GM03348 (cell line): ENCODE data around the gene CLDN2.

Experiments used
- DNase-seq: peaks from one replicate; pipeline ENCODE4 v3.0.0; 2012; ENCODE audit warnings: low spot score

The CLDN2 gene

DNA sequence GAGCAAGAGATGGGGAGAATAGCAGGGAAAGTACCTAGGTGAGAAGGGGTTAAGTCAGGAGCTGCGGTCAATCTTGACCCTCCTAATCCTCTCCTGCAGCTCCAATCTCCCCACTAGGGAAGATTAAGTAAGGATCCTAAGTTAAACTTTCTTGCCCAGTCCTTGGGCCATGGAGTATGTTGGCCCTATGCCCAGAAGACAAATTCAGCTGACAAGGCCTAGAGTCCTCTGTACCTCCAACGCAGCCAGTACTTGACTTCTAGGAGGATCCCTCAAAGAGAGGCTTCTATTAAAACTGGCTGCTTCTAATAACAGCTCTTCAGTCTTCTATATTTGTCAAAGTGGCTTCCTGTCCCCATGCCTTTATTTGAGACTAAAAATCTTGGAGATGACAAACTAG, 1.4 kb downstream of the CLDN2 start:
- no peak for DNase-seq

DNA sequence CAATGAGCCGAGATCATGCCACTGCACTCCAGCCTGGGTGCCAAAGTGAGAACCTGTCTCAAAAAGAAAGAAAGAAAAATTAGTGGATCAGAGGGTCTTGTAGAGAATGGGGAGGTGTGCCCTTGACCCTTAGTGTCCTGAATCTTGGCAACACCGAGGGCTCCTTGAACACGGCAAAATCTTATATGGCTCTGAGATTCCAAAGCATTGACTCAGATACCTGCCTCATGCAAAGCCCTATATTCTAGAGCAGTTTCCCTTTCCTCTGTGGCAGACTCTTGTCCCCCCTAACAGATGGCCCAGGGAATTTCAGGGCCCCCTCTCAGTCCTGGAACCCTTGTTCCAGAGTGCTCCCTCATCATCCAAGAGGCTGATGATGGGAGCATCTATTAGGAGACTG, 6.8 kb downstream of the CLDN2 start:
- DNase-seq = no peak

DNA sequence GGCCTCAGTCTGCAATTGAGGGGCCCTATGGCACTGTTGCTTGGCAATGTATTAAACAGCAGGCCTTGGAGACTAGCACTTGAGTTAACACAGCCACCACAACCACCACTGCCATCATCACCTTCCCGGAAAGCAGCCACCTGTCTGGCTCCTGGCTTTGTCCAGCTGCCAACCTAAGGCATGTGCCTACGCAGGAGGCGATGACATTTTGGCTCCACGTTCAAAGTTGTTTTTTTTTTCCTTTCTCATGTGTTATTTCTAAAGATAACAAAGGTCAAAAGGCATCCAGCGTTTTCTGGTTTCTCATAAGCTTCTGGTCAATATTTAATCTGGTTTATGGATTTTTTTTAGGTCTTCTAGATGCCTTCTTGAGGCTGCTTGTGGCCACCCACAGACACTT, 7.5 kb downstream of the CLDN2 start:
- no peak for DNase-seq

DNA sequence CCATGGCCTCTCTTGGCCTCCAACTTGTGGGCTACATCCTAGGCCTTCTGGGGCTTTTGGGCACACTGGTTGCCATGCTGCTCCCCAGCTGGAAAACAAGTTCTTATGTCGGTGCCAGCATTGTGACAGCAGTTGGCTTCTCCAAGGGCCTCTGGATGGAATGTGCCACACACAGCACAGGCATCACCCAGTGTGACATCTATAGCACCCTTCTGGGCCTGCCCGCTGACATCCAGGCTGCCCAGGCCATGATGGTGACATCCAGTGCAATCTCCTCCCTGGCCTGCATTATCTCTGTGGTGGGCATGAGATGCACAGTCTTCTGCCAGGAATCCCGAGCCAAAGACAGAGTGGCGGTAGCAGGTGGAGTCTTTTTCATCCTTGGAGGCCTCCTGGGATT, 8.0 kb downstream of the CLDN2 start:
- no peak for DNase-seq

DNA sequence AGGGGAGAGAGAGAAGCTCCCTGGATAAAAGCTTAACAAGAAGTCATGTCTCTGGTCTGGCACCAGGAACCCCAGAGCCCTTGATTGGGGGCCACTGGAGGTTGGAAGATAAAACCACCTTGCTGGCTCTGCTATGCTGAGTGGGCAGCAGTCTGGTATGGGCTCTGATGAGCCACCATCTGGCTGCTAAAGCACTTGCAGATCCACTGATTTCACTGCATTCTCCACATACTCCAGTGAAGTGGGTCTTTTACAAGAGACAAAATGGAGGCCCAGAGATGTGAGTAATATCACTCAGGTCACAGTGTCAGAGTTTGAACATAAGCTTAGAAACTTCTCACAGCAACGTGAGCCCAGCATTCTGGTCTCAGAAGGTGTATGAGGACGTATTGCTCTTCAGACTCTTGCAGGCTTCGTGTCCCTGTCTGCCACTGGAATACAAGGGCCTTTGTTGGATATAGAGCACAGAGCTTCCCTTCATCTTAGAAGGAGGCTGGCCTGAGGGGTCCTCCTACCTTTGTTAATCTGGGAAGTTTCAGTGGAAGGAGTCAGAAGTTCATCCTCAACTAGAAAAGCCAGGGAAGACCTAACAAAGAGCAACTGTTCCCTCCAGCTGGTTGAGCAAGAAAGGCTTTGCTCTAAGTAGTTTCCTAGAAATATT, 11.8 kb downstream of the CLDN2 start:
- DNase-seq = no peak

DNA sequence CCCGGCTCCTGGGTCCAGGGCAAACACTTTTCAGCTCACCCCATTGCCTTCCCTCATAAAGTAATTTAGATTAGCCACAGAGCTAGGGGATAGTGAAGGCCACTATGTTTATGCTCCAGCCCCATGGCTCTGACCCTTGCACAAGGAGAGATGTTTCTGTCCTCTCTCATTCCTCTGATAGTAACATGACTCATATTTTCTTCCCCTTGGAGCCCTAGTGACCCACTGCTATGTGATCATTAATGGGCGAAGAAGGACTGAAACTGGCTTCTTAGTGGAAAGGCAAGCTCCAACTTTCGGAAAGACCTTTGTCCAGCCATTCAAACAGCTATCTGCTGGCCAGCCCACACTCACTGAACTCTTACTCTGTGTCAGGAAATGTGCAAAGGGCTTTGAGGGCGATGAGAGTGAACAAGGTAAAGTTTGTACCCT, 12.3 kb downstream of the CLDN2 start:
- DNase-seq = peak; percentile 17

DNA sequence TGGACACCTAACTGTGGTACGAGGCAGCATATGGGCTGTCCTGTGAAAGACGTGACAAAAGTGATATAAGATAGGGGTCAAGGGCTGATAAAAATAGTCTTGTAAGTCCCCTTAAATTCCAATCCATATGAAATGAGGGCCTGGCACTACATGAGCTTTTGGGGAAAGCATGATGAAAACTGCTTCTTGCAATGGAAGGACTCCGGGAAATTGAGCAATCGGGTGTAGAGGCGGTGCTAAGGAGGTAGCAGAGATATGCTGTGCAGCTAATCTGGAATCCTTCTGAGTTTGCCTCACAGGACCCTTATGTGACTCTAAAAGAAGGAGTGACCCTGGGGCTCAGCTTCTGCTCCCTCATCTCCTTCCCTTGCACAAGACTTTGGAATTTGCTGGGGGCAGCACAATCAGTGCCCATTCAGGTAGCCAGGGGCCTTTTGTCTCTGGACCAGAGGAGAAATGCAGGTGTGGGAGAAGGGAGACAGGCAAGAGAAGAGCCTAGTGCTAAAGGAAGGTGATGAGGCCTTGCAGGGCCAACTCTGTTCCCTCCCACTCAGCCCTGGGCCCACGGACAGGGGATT, 12.8 kb downstream of the CLDN2 start:
- DNase-seq = peak; percentile 13

DNA sequence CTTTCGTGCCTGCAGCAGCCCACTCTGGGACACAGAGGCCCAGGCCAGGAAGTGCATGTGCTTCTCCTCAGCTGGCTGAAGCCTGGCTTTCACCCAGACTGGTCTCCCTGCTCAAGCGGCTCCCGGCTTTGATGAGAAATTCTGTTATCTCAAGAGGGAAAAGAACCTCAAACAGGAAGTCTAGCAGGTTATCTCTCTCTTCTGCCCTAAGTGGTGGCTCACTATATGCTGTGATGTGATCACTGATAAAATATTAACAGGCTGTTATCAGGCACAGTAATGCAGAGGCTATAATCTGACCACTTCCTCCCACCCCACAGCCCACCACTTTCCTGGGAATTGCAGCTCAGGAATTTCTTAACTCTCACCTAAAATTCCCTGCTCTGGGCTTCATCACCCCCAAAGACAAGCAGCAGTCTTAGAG, 13.3 kb downstream of the CLDN2 start:
- DNase-seq = no peak

DNA sequence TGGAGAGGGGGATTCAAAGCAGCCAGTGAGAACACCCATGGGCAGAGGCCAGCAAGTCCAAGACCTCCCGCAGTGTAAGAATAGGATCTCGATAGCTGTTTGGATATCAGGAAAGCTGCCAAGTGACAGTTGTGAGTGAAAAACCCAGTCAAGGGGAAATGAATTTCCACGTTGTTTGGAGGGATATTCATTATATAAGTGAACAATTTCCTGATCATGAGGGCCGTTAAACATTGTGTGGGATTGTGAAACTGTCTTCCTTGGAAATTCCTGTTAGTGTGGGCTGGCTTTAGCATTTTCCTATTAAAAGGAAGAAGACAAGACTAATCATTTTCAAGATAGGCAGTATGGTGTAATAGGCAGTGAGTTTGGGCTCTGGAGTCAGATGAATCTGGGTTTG, 15.0 kb downstream of the CLDN2 start:
- DNase-seq = peak; percentile 9

DNA sequence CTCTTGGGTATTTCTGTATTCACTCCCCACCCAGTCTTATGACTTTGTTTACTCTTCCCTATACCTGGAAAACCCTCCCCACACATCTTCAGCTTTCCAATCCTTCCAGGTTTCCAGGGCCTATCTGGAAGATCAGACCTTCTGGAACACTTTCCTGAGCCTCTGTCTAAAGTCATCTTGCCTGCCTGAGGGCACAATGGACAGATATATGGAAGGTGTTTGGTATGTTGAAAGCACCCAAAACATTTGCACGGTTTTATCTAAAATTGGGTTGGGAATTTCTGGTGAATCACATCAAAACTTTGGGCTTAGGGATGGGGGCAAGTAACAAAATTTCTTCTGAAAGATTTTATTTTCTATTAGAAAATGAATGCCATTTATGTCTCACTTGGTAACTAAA, 16.0 kb downstream of the CLDN2 start:
- no peak for DNase-seq

DNA sequence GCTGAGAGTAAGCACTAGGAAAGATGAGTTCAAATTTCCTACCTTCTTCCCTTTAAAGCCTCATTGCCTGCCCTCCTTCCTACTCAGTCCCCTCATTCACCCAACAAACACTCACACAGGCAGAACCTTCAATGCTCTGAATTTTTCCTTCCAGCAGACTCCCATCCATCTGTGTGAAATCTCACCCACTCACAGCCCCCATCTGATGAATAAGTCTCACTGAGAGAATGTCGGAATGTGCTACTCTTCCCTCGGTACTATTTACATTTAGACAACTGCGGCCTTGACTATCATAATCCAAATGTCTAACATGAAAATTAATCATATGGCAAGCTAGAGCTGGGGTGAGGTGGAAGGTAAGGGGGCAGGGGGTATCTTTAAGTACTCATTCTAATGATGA, 19.4 kb downstream of the CLDN2 start:
- DNase-seq = no peak

DNA sequence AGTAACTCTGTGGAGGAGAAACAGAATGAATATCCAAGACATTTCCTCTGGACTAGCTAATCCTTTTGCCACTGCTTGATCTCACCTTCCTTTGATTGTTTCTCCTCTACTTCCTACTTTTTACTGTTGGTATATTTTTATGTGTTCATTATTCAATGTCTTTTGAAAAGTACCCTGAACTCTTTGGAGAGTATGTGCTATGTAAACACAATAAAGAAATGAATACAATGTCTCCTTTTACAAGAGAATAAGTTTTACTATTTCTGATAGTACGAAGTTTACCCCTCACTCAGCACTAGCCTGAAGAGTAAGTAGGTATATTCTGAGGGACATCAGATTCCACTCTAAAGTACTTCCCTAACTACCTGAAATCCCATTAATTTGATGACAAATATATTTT, 19.9 kb downstream of the CLDN2 start:
- no peak for DNase-seq

DNA sequence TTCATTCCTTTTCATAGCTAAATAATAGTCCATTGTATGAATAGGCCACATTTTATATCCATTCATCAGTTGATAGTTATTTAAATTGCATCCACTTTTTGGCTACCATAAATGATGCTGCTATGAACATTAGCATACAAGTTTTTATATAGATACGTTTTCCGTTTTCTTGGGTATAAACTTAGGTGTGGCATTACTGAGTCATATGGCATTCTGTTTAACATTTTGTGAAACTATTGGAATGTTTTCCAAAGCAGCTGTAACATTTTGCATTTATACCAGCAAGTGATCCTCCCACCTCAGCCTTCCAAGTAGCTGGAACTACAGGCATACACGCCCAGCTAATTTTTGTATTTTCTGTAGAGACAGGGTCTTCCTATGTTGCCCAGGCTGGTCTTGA, 26.3 kb downstream of the CLDN2 start:
- DNase-seq = no peak

DNA sequence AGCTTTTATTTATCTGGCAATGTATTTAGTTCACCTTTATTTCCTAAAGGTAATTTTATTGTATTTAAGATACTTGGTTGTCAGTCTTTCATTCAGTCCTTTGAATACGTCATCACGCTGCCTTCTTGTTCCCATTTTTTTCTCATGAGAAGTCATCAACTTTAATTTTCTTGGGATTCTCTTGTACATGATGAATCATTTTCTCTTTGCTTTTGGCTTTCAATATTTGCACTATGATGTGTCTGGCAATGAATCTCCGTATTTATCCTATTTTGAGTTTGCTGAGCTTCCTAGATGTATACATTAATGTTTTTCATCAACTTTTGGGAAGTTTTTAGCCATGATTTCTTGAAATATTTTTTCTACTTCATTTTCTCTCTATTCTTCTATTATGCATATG, 28.4 kb downstream of the CLDN2 start:
- DNase-seq = no peak

DNA sequence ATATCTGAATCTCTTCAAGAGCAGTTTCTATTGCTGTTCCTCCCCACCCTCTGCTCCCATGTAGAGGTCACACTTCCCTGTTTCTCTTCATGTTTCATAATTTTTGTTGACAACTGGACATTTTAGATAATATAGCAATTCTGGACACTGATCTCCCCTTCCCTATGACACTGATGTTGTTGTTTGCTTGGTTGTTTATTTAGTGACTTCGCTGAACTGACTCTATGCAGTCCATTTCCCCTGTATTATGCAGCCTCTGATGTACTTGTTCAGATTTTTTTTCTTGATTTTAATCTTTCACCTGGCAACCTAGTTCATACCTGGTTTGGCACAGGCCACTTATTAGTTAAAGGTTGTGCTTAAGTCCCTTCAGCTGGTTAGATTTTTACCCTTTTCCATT, 29.2 kb downstream of the CLDN2 start:
- no peak for DNase-seq

DNA sequence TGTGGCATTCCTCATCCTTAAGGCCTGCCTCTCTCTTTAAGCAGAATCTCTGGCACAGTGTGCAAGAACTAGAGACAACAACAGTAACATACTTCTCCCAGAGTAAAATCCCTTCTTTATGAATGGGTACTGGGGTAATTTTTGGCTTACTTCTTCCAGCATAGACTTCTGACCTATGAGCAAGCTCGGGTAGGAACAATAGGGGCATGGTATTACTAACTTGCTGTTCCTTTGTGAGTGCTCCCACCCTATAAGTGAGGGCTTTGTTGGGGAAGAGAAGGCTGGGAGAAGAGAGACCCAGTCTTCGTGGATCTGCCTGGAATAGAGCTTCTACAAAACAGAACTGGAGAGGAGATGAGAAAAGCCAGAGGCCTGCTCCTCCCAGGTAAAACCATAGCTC, 30.2 kb downstream of the CLDN2 start:
- no peak for DNase-seq

DNA sequence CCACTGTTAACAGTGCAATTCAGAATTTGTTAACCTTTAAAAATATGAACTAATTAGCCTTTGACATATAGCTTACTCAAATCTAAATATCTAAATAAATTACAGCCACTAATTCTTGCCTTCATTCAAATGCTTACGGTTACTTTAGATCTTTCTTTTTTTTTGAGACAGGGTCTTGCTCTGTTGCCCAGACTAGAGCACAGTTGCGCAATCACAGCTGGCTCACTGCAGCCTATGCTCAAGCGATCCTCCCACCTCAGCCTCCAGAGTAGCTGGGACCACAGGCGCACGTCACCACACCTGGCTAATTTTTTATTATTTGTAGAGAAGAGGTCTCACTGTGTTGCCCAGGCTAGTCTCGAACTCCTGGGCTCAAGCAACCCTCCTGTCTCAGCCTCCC, 31.0 kb downstream of the CLDN2 start:
- DNase-seq = no peak

DNA sequence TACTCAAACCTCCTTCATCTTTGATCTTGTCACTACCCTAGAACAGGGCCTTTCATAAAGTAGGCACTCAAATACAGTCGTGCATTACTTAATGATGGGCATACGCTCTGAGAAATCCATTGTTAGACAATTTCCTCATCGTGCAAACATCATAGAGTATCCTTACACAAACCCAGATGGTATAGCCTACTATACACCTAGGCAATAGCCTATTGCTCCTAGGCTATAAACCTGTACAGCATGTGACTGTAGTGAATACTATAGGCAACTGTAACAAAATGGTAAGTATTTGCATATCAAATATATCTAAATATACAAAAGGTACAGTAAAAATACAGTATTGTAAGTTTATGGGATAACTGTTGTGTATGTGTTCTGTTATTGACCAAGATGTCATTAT, 31.9 kb downstream of the CLDN2 start:
- DNase-seq = no peak

DNA sequence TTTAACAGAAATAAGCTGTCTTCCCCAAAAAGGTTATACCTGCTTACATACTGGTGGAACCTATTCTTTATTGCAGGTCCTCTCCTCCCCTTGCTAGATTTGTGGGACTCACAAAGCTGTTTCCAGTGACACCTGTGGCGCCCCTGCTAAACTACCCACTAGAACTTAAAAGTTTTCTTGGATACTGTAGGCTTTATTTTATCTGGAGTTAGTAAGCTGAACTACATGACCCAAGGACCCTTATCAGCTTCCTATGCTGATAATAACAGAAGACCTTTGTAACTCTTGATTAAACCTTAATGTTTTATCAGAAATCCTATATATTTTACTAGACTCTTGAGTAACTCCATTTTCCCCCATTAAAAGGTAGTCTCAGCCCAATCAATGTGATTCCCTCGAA, 32.3 kb downstream of the CLDN2 start:
- no peak for DNase-seq

DNA sequence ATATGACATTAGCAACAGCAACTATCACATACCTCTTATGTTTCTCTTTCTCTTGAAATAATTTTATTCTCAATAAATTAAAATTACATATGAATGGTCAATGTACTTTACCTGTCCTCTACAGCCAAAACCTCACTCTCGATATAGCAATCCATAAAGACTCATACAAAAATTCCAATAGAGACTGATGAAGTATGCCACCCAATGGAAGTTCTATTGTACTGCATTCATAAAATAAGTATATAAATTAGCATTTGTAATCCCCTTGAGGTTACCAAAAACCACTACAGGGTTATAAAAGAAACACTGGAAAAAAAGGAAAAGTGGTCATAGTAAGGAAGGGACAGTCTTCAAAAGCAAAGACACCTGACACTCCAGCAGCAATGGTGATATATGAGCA, 32.8 kb downstream of the CLDN2 start:
- DNase-seq = peak; percentile 11

DNA sequence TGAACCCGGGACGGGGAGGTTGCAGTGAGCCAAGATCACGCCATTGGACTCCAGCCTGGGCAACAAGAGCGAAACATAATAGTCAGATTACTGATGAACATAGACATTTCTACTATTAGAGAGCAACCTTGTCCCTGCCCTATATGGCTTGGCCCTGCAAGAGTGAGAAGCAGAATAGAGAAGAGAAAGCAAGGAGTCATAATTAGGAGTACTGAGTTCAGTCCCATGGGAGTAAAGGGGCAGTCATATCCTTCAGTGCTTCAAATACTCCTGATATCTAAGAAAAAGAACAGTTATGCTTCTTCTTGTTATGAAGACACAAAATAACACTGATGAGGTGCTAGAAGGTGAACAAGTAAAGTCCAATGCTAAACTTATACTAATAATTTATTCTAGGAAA, 33.8 kb downstream of the CLDN2 start:
- DNase-seq = no peak

DNA sequence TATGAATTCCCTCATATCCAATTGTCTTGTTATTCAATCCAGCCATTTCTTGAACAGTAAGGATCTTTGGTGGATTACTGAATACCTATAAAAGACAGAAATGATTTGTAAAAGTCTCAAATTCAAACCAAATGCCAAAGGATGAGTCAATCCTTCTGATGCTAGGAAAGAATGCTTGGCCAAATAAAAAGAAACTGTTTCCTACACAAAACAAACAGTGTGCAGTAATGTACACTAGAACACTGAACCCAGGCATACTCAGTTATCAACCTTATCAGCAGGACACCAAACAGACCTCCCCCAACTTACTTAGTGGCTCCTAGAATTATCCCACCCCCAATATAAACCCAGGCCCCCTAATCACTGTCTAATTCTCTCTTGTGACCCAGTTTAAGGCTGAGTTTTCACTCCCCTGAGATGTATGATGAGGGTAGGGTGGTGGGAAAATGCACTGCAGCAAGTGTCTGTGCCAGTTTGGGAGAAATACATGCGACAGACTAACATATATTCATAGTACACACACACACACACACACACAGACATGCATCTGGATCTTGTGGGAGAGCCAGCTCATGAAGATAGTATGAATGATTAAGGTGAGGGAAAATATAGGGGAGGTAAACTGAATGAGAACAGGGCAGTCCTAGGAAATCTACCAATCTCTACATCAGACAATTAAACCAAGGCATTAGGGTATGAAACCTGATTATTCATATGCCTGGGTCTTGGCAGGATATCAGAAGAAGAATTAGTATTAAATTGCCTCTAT, 35.0 kb downstream of the CLDN2 start:
- peak; percentile 20 for DNase-seq

DNA sequence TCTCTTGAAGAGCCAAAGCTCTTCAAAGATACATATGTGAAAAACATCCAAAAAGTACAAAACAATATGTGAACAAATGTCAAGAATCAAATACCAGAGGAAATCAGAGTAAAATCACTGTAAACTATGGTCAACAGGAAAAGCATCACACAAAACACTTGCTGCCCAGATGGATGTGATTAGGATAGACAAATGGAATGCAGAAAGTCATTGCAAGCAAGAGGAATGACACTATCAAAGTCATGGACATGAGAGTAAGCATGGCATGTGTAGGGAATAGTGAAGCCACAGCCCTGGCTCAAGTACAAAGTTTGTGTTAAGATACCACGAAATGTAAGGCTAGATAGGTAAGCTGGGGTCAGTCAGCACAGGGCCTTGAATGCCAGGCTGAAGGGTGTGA, 37.7 kb downstream of the CLDN2 start:
- DNase-seq = peak; percentile 20

DNA sequence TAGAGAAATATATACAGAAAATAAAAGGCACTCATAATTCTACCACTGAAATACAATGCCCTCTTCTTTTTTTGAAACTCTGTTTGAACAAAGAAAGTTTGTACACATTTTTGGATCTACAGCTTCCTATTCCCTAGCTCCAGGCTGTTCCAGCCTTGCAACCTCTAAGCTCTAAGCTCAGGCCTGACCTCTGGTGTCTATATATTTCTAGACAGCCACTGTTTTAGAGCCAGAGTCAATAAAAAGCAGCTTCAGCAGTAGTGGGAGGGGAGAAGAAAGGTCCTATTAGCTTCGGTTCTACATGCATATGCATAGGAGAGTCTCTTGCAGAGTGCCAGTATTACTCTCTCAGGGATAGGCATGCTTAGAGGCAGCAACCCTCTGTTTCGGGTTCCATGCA, 39.7 kb downstream of the CLDN2 start:
- DNase-seq = peak; percentile 3
